OCI-LY7 (cell line): ENCODE results near the gene MEIOC. TPM values are rescaled to one million over a fixed set of nuclear protein-coding genes. Genes with fewer than 3 reads are reported as not detected.
"Not testable (repeated sequence)": the region's sequence is repeated elsewhere in the genome, so short reads cannot be mapped to it uniquely, and the experiment has no call there.

Experiments
- BruUV-seq: library from RNA; stranded (reverse); fragments of 400-500 nt; replicated peaks from 2 replicates; lab custom pipeline; 2021; lab: Mats Ljungman, UMichigan
- CTCF ChIA-PET: fragments of 300-600 bp; sonication (Branson Sonifier 250); formaldehyde crosslinking; loops from one replicate; lab custom pipeline; 2022; ENCODE audit warnings: antibody characterized with exemption; ENCODE audit not compliant: unreplicated experiment; lab: Charles Lee
- POLR2A ChIA-PET: fragments of 300-600 bp; sonication (Branson Sonifier 250); formaldehyde crosslinking; loops from one replicate; lab custom pipeline; 2022; ENCODE audit warnings: antibody characterized with exemption; lab: Charles Lee
- DNase-seq: peaks from one replicate; pipeline ENCODE4 v3.0.0-alpha.2; 2015; ENCODE audit warnings: low spot score
- H2AFZ ChIP-seq: fragments of 200-600 bp; sonication (generic), shearing (Covaris generic); 2 replicates; pipeline ENCODE4 v1.6.1; 2014; ENCODE audit warnings: mild to moderate bottlenecking, antibody characterized with exemption, low read length, moderate library complexity
- H3K27ac ChIP-seq: fragments of 200-600 bp; sonication (generic); 2 replicates; pipeline ENCODE4 v1.5.1; 2014; ENCODE audit warnings: mixed run types, low read depth, mild to moderate bottlenecking, moderate library complexity, low read length, inconsistent platforms; ENCODE audit not compliant: poor library complexity, severe bottlenecking
- H3K36me3 ChIP-seq: fragments of 200-600 bp; sonication (generic); 2 replicates; pipeline ENCODE4 v1.6.1; 2014; ENCODE audit warnings: mild to moderate bottlenecking, antibody characterized with exemption, low read length, moderate library complexity, mixed read lengths; ENCODE audit not compliant: insufficient read depth
- H3K4me1 ChIP-seq: fragments of 200-600 bp; sonication (generic); 2 replicates; pipeline ENCODE4 v1.5.1; 2014; ENCODE audit warnings: mild to moderate bottlenecking, low read length; ENCODE audit not compliant: insufficient read depth, poor library complexity, severe bottlenecking
- H3K4me2 ChIP-seq: fragments of 200-600 bp; sonication (generic); 2 replicates; pipeline ENCODE4 v1.6.1; 2014; ENCODE audit warnings: mild to moderate bottlenecking, low read length
- H3K4me3 ChIP-seq: fragments of 200-600 bp; sonication (generic); 2 replicates; pipeline ENCODE4 v1.5.1; 2014; ENCODE audit warnings: mild to moderate bottlenecking, low read depth, low read length; ENCODE audit not compliant: poor library complexity, severe bottlenecking
- H3K79me2 ChIP-seq: fragments of 200-600 bp; sonication (generic); 2 replicates; pipeline ENCODE4 v1.6.1; 2016; ENCODE audit warnings: low read depth, mild to moderate bottlenecking, low read length, moderate library complexity, mixed read lengths; ENCODE audit not compliant: insufficient read depth
- H3K9me2 ChIP-seq: fragments of 200-600 bp; sonication (generic); 2 replicates; pipeline ENCODE4 v1.6.1; 2016; ENCODE audit warnings: mild to moderate bottlenecking, low read length, mixed read lengths; ENCODE audit not compliant: insufficient read depth
- H3K9me3 ChIP-seq: fragments of 200-600 bp; sonication (generic); 2 replicates; pipeline ENCODE4 v1.6.1; 2014; ENCODE audit warnings: mild to moderate bottlenecking, mixed run types, low read length, mixed read lengths
- H4K20me1 ChIP-seq: fragments of 200-600 bp; sonication (generic); 2 replicates; pipeline ENCODE4 v1.6.1; 2014; ENCODE audit warnings: mild to moderate bottlenecking, antibody characterized with exemption, low read length, moderate library complexity, mixed read lengths; ENCODE audit not compliant: insufficient read depth
- CTCF ChIP-seq: fragments of 200-600 bp; sonication (generic); conservative IDR thresholded peaks from 2 replicates; pipeline ENCODE4 v1.5.1; 2014; ENCODE audit warnings: mild to moderate bottlenecking, antibody characterized with exemption, low read length, moderate library complexity, mixed read lengths
- EZH2phosphoT487 ChIP-seq: fragments of 200-600 bp; sonication (generic); IDR thresholded peaks from 2 replicates; pipeline ENCODE4 v1.6.1; 2018; ENCODE audit warnings: low read depth, borderline replicate concordance, mild to moderate bottlenecking, mixed run types, antibody characterized with exemption, low read length, moderate library complexity, mixed read lengths
- intact Hi-C: fragments of 100-400 bp; cut with micrococcal nuclease; formaldehyde crosslinking; loops from one replicate; pipeline ENCODE4 v1.10.0; 2022; ENCODE audit not compliant: unreplicated experiment
- total RNA-seq, 2 experiments: library from RNA; depleted of rRNA in 1 of 2; stranded (reverse); fragments of >200 nt in 1 of 2; shearing (Covaris generic) in 1 of 2; gene quantifications; 2 replicates each; pipeline ENCODE4 v1.2.3, GENCODE V29; 2014 to 2022

The MEIOC gene
- total RNA-seq, 2 experiments from 2014 or later, result 0.41 to 5.5 TPM

GRCh38 chr17:44677136-44677535, 20.9 kb downstream of the MEIOC start:
- peaks cover 30% of the 10 kb centered on the region; the same call in 1 of the 2 replicates for H3K36me3 ChIP-seq
- H3K27ac ChIP-seq, result no peak overlapping the region
- H2AFZ ChIP-seq, result no peak overlapping the region
- BruUV-seq, result no TSS peak
- no peaks in the 10 kb centered on the region for H3K9me3 ChIP-seq
- no peak for DNase-seq
- H3K4me2 ChIP-seq, result no peak overlapping the region
- H3K79me2 ChIP-seq, result no peaks in the 10 kb centered on the region
- POLR2A ChIA-PET, result no interaction called here
- CTCF ChIA-PET, result no interaction called here
- H3K4me3 ChIP-seq, result no peak overlapping the region
- no peaks in the 10 kb centered on the region for H3K4me1 ChIP-seq
- no peak for TF ChIP-seq EZH2phosphoT487
- TF ChIP-seq CTCF, result no peak
- intact Hi-C loops, result no loop called here
- no peaks in the 10 kb centered on the region for H3K9me2 ChIP-seq
- H4K20me1 ChIP-seq, result no peaks in the 10 kb centered on the region

GRCh38 chr17:44683303-44683702, 27.0 kb downstream of the MEIOC start:
- H3K27ac ChIP-seq, H3K4me3 ChIP-seq, H3K9me2 ChIP-seq, H3K79me2 ChIP-seq, BruUV-seq, H4K20me1 ChIP-seq, H3K4me2 ChIP-seq, H3K9me3 ChIP-seq, DNase-seq, H2AFZ ChIP-seq, intact Hi-C loops, H3K4me1 ChIP-seq, CTCF ChIA-PET: not testable (repeated sequence)
- peaks cover 43% of the 10 kb centered on the region; the same call in 1 of the 2 replicates for H3K36me3 ChIP-seq
- POLR2A ChIA-PET, result interaction anchor here (1.1 kb wide), 1 partner anchor 9 kb away, joined by 3 read pairs; no protein-coding TSS in a partner anchor

- Histone ChIP-seq H3K36me3 (peaks cover 17% of the 10 kb centered on the region; the same call in 1 of the 2 replicates), H3K79me2 (peaks cover 19% of the 10 kb centered on the region; the same call in 1 of the 2 replicates), H3K4me3 (no peak overlapping the region), H3K27ac (no peak overlapping the region), H4K20me1 (no peaks in the 10 kb centered on the region), H3K4me1 (peaks cover 21% of the 10 kb centered on the region), H3K4me2 (no peak overlapping the region), H3K9me2 (no peaks in the 10 kb centered on the region), H2AFZ (no peak overlapping the region), H3K9me3 (no peaks in the 10 kb centered on the region)
- CTCF ChIA-PET, result no interaction called here
- BruUV-seq, result no TSS peak
- no peak for DNase-seq
- POLR2A ChIA-PET, result interaction anchor here (0.5 to 1.7 kb wide), 3 partner anchors 17 to 692 kb away, joined by 3 to 7 read pairs (median 3); no protein-coding TSS in a partner anchor
- TF ChIP-seq CTCF (no peak), EZH2phosphoT487 (no peak)
- intact Hi-C loops, result no loop called here
Observed at GRCh38 chr17:44687756-44688155, 31.5 kb downstream of the MEIOC start.
